Panc1 (cell line): ENCODE measurements around the gene FNBP1L.

Experiments used
- CTCF ChIP-seq: fragments of 450-650 bp; IDR thresholded peaks from 2 replicates; pipeline ENCODE4 v1.5.1; 2017; ENCODE audit warnings: mild to moderate bottlenecking
- POLR2AphosphoS5 ChIP-seq: IDR thresholded peaks from 2 replicates; pipeline ENCODE4 v1.6.1; 2012; ENCODE audit warnings: mild to moderate bottlenecking, low read depth, low read length, moderate library complexity
- REST ChIP-seq, 2 experiments: IDR thresholded peaks; 2 replicates each; pipeline ENCODE4 v1.6.1; 2011 to 2012; ENCODE audit warnings: low read depth in 2 of 2, control low read depth in 1 of 2, low read length in 1 of 2, mild to moderate bottlenecking in 1 of 2, moderate library complexity in 1 of 2; ENCODE audit not compliant: insufficient read depth in 1 of 2
- TCF7L2 ChIP-seq: IDR thresholded peaks from 2 replicates; pipeline ENCODE4 v1.6.1; 2011; ENCODE audit warnings: mild to moderate bottlenecking, low read depth, low read length, inconsistent platforms

- TF ChIP-seq CTCF = no peak
- no peak for TF ChIP-seq REST (IDR thresholded peaks at IDR 0.05; ENCODE audit: insufficient read depth in 1 of 2, low read depth in 2 of 2, low read length in 1 of 2)
- TF ChIP-seq TCF7L2 = no peak
- no peak for TF ChIP-seq POLR2AphosphoS5
These were observed 85.0 kb downstream of the FNBP1L start for GRCh38 chr1:93532780-93533378.
